MM.1S (cell line): ENCODE measurements around the gene DNAJC6.

ENCODE experiments used
- CTCF ChIP-seq: fragments of 300-600 bp; sonication (generic); IDR thresholded peaks from 2 replicates; pipeline ENCODE4 v1.5.1; 2016; ENCODE audit warnings: antibody characterized with exemption, low read length, mixed read lengths
- EZH2 ChIP-seq: fragments of 300-600 bp; sonication (generic); optimal IDR thresholded peaks from 2 replicates; pipeline ENCODE3; 2017; ENCODE audit warnings: low read depth, mild to moderate bottlenecking, antibody characterized with exemption, low read length, mixed read lengths
- EZH2phosphoT487 ChIP-seq: fragments of 300-600 bp; sonication (generic); IDR thresholded peaks from 2 replicates; pipeline ENCODE4 v1.6.1; 2018; ENCODE audit warnings: antibody characterized with exemption, low read length

GRCh38 chr1:65357291-65357960 is 48.1 kb downstream of the DNAJC6 start:
- TF ChIP-seq EZH2 (no peak), CTCF (no peak), EZH2phosphoT487 (no peak)
